Effector memory CD8-positive, alpha-beta T cell (primary cell): ENCODE results near the gene OR1I1.
"Not testable (repeated sequence)": the region's sequence is repeated elsewhere in the genome, so short reads cannot be mapped to it uniquely, and the experiment has no call there.

Experiments
- ATAC-seq: fragments of 150-1000 bp; cut with Tn5 transposase; replicated peaks from 2 replicates; pipeline ENCODE4 v1.10.0; 2021; ENCODE audit warnings: mild to moderate bottlenecking, moderate library complexity
- DNase-seq, 3 experiments: peaks; one replicate each; pipeline ENCODE4 v3.0.0; 2021
- H3K27ac Mint-ChIP-seq, 2 donors: one replicate each; pipeline ENCODE4 v1.8.0; 2022; ENCODE audit warnings: mild to moderate bottlenecking in 2 of 2, mixed read lengths in 2 of 2, moderate library complexity in 2 of 2
- H3K27me3 Mint-ChIP-seq, 2 donors: one replicate each; pipeline ENCODE4 v1.8.0; 2022; ENCODE audit warnings: mixed read lengths in 2 of 2
- H3K36me3 Mint-ChIP-seq: one replicate; pipeline ENCODE4 v1.8.0; 2022; ENCODE audit warnings: mild to moderate bottlenecking, moderate library complexity, mixed read lengths; ENCODE audit not compliant: insufficient read depth
- H3K4me1 Mint-ChIP-seq, 2 donors: one replicate each; pipeline ENCODE4 v1.8.0; 2022; ENCODE audit warnings: low read depth in 2 of 2, mixed read lengths in 2 of 2
- H3K4me3 Mint-ChIP-seq, 2 donors: one replicate each; pipeline ENCODE4 v1.8.0; 2022; ENCODE audit warnings: mild to moderate bottlenecking in 2 of 2, mixed read lengths in 2 of 2, moderate library complexity in 2 of 2
- H3K9me3 Mint-ChIP-seq, 2 donors: one replicate each; pipeline ENCODE4 v1.8.0; 2022; ENCODE audit warnings: mixed read lengths in 2 of 2
- total RNA-seq, 9 experiments: gene quantifications; one replicate each; lab custom pipeline; 2026; lab: John Stamatoyannopoulos, UW

The OR1I1 gene, protein sequence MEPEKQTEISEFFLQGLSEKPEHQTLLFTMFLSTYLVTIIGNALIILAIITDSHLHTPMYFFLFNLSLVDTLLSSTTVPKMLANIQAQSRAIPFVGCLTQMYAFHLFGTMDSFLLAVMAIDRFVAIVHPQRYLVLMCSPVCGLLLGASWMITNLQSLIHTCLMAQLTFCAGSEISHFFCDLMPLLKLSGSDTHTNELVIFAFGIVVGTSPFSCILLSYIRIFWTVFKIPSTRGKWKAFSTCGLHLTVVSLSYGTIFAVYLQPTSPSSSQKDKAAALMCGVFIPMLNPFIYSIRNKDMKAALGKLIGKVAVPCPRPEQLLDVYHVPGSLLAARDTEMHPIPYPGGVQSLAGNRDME
- 0 reads per million in 9 experiments for total RNA-seq

DNA sequence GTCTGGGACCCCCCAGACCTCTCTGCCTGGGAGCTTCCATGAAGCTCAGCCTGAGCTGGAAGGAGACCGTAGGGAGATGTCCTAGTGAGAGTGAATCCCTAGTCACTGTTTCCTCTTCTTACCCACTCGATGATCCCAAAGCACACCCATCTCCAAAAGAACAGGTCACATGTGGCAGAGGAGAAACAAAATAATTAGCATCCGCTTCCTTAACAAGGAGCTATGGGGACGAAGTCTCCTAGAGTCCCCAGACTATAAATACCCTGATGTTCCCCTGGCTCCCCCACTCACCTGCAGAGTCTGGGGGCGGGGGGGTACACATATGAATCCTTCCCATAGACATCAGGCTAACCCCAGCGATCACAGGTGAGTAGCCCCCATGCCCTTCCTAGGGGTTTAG lies at the start of gene OR1I1:
Gene OR1I1 (plus strand): TSS at position 301 of the 400 bp plus-strand sequence. CDS start 4,855 bp downstream, outside the sequence.
- Mint-ChIP-seq H3K36me3 (no peaks in the 10 kb centered on the region), H3K27me3 (peaks cover 54 to 77% of the 10 kb centered on the region in 2 donors), H3K9me3 (no peaks in the 10 kb centered on the region), H3K4me1 (no peaks in the 10 kb centered on the region), H3K27ac (no peak within 1 kb of the TSS), H3K4me3 (no peak within 1 kb of the TSS)
- DNase-seq (no peak), ATAC-seq (no peak)

DNA sequence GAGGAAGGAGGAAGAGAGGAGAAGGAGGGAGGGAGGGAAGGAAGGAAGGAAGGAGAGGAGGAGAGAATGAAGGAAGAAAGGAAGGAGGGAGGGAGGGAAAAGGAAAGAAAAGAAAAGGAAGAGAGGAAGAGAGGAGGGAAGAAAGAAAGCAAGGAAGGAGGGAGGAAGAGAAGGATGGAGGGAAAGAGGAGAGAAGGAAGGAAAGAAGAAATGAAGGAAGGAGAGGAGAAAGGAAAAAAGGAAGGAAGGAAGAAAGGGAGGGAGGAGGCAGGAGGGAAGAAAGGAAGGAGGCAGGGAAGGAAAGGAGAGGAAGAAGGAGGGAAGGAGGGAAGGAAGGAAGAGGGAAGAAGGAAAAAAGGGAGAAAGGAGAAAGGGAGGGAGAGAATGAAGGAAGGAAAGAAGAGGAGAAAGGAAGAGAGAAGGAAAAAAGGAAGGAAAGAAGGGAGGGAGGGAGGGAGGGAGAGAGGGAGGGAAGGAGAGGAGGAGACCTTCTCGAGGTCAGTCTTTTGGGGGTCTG lies 46.2 kb upstream of the OR1I1 start:
- H3K4me1 Mint-ChIP-seq: no peaks in the 10 kb centered on the region
- H3K36me3 Mint-ChIP-seq: no peaks in the 10 kb centered on the region
- DNase-seq (no peak), ATAC-seq (no peak)
- peaks cover 33 to 60% of the 10 kb centered on the region in 2 donors for H3K27me3 Mint-ChIP-seq
- no peak overlapping the region for H3K4me3 Mint-ChIP-seq
- H3K9me3 Mint-ChIP-seq: peaks cover 0 to 1% of the 10 kb centered on the region in 2 donors
- no peak overlapping the region for H3K27ac Mint-ChIP-seq

GRCh38 chr19:15037586-15037985 lies 44.4 kb upstream of the OR1I1 start:
- Mint-ChIP-seq H3K27me3 (peaks cover 23 to 47% of the 10 kb centered on the region in 2 donors), H3K9me3 (no peaks in the 10 kb centered on the region), H3K4me1 (no peaks in the 10 kb centered on the region), H3K36me3 (no peaks in the 10 kb centered on the region), H3K27ac (no peak overlapping the region), H3K4me3 (no peak overlapping the region)
- ATAC-seq (no peak), DNase-seq (no peak)

DNA sequence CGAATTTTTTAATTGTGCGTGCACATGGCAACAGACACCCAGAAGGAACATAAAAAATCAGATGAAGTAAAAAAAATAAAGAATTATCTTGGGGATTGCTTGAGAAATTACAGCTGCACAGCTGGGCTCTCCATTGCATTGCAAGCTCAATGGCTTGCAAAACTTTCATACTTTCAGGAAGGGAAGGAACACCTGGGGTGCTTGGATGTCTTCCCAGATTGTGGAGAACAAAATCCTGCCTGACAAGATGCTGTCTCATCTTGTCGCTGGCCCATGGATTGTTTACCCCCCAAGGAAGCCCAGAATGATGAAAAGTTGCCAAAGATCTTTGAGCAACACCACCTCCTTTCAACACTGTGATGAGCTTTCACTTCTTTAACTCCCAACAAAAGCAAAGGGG lies 43.7 kb upstream of the OR1I1 start:
- Mint-ChIP-seq H3K4me3 (no peak overlapping the region), H3K4me1 (no peaks in the 10 kb centered on the region), H3K27me3 (peaks cover 23 to 40% of the 10 kb centered on the region in 2 donors), H3K36me3 (no peaks in the 10 kb centered on the region), H3K27ac (no peak overlapping the region), H3K9me3 (no peaks in the 10 kb centered on the region)
- no peak for DNase-seq
- ATAC-seq: no peak

DNA sequence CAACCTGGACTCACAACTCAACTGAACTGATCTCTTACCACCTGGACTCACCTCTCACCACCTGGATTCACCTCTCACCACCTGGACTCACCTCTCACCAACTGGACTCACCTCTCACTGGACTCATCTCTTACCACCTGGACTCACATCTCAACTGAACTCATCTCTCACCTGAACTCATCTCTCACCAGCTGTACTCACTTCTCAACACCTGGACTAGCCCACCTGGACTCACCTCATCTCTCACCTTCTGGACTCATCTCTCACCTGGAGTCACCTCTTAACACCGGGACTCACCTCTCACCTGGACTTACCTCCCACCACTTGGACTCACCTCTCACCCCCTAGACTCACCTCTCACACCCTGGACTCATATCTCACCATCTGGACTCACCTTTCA lies 40.0 kb upstream of the OR1I1 start:
- Mint-ChIP-seq H3K27ac (no peak overlapping the region), H3K4me3 (no peak overlapping the region), H3K4me1 (no peaks in the 10 kb centered on the region), H3K27me3 (peaks cover 13 to 15% of the 10 kb centered on the region in 2 donors), H3K9me3 (no peaks in the 10 kb centered on the region), H3K36me3 (no peaks in the 10 kb centered on the region)
- ATAC-seq (no peak), DNase-seq (no peak)

- H3K36me3 Mint-ChIP-seq: no peaks in the 10 kb centered on the region
- H3K4me3 Mint-ChIP-seq: no peak overlapping the region
- DNase-seq (no peak), ATAC-seq (no peak)
- peaks cover 17 to 20% of the 10 kb centered on the region in 2 donors for H3K27me3 Mint-ChIP-seq
- H3K9me3 Mint-ChIP-seq: no peaks in the 10 kb centered on the region
- no peaks in the 10 kb centered on the region for H3K4me1 Mint-ChIP-seq
- no peak overlapping the region for H3K27ac Mint-ChIP-seq
Measured at GRCh38 chr19:15042826-15043225, 39.2 kb upstream of the OR1I1 start.

GRCh38 chr19:15045506-15045905 lies 36.5 kb upstream of the OR1I1 start:
- no peaks in the 10 kb centered on the region for H3K4me1 Mint-ChIP-seq
- no peaks in the 10 kb centered on the region for H3K36me3 Mint-ChIP-seq
- no peaks in the 10 kb centered on the region for H3K9me3 Mint-ChIP-seq
- H3K4me3 Mint-ChIP-seq: no peak overlapping the region
- DNase-seq (no peak), ATAC-seq (no peak)
- no peak overlapping the region for H3K27ac Mint-ChIP-seq
- H3K27me3 Mint-ChIP-seq: peaks cover 28 to 31% of the 10 kb centered on the region in 2 donors

GRCh38 chr19:15047680-15048079 lies 34.3 kb upstream of the OR1I1 start:
- no peaks in the 10 kb centered on the region for H3K36me3 Mint-ChIP-seq
- ATAC-seq (no peak), DNase-seq (no peak)
- no peak overlapping the region for H3K27ac Mint-ChIP-seq
- no peak overlapping the region for H3K4me3 Mint-ChIP-seq
- H3K9me3 Mint-ChIP-seq: no peaks in the 10 kb centered on the region
- peaks cover 37 to 42% of the 10 kb centered on the region in 2 donors for H3K27me3 Mint-ChIP-seq
- H3K4me1 Mint-ChIP-seq: no peaks in the 10 kb centered on the region

DNA sequence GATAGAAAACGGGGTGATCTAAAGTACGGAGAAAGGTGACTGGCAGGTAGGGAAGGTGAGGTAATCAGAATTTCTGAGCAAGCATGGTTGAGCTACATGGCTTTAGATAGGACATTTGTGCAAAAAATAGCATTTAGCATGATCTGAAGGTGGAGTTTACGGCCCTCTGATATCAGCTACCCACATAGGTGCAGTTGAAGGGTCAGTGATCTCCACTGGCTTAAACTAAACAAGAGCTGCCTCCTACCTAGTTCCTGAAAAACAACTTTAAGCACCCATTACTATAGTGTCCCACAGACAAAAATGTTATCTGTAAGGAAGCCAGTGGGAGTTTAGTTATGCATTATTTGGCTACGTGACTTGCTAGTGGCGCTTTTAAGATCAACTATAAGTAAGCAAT lies 33.9 kb upstream of the OR1I1 start:
- peaks cover 37 to 42% of the 10 kb centered on the region in 2 donors for H3K27me3 Mint-ChIP-seq
- H3K4me1 Mint-ChIP-seq: no peaks in the 10 kb centered on the region

GRCh38 chr19:15048885-15049541 lies 33.0 kb upstream of the OR1I1 start, which contains the start of gene CASP14:
Gene CASP14 (plus strand): TSS chr19:15049480. CDS start chr19:15052252, 2,772 bp downstream.
- Mint-ChIP-seq H3K27me3 (peaks cover 37 to 40% of the 10 kb centered on the region in 2 donors), H3K4me3 (no peak within 1 kb of the TSS), H3K4me1 (no peaks in the 10 kb centered on the region), H3K27ac (no peak within 1 kb of the TSS), H3K9me3 (no peaks in the 10 kb centered on the region), H3K36me3 (no peaks in the 10 kb centered on the region)
- DNase-seq (no peak), ATAC-seq (no peak)

More for the DNA sequence above, 33.9 kb upstream of the OR1I1 start:
- ATAC-seq: no peak
- DNase-seq: no peak
- H3K9me3 Mint-ChIP-seq: no peaks in the 10 kb centered on the region
- no peak overlapping the region for H3K27ac Mint-ChIP-seq
- no peak overlapping the region for H3K4me3 Mint-ChIP-seq
- H3K36me3 Mint-ChIP-seq: no peaks in the 10 kb centered on the region

DNA sequence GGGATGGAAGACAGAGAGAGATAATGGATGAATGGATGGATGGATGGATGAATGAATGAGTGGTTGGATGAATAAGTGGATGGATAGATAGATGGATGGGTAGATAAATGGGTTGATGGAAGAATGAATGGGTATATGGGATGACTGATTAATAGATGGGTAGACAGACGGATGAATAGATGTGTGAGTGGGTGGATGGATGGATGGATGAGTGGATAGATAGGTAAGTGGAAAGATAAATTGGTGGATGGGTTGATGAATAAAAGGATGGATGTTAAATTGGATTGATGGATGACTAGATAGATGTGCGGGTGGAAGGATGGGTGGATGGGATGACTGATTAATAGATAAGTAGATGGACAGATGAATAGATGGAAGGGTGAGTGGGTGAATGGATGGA lies 31.4 kb upstream of the OR1I1 start:
- Mint-ChIP-seq H3K4me3 (no peak overlapping the region), H3K9me3 (no peaks in the 10 kb centered on the region), H3K4me1 (no peaks in the 10 kb centered on the region), H3K27ac (no peak overlapping the region), H3K27me3 (peaks cover 37 to 38% of the 10 kb centered on the region in 2 donors), H3K36me3 (no peaks in the 10 kb centered on the region)
- DNase-seq (no peak), ATAC-seq (no peak)

DNA sequence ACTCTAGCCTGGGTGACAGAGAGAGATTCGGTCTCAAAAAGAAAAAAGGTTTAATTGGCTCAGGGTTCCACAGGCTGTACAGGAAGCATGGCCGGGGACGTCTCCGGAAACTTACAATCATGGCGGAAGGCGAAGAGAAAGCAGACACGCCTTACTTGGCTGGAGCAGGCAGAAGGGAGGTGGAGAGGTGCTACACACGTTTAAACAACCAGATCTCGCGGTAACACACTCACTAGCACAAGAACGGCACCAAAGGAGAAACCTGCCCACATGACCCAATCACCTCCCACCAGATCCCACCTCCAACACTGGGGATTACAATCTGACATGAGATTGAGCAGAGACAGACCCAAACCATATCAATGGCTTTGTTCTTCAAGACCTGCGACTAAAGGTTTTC lies 20.0 kb upstream of the OR1I1 start:
- DNase-seq (no peak), ATAC-seq (no peak)
- peaks cover 64 to 74% of the 10 kb centered on the region in 2 donors for H3K27me3 Mint-ChIP-seq
- no peaks in the 10 kb centered on the region for H3K4me1 Mint-ChIP-seq
- H3K36me3 Mint-ChIP-seq: no peaks in the 10 kb centered on the region
- H3K27ac Mint-ChIP-seq: no peak overlapping the region
- H3K4me3 Mint-ChIP-seq: no peak overlapping the region
- H3K9me3 Mint-ChIP-seq: peaks cover 0 to 1% of the 10 kb centered on the region in 2 donors

GRCh38 chr19:15070386-15070785 lies 11.6 kb upstream of the OR1I1 start:
- peaks cover 36 to 48% of the 10 kb centered on the region in 2 donors for H3K27me3 Mint-ChIP-seq
- not testable (repeated sequence) for H3K36me3 Mint-ChIP-seq, H3K9me3 Mint-ChIP-seq, H3K4me3 Mint-ChIP-seq, DNase-seq, H3K27ac Mint-ChIP-seq, H3K4me1 Mint-ChIP-seq, ATAC-seq
